Endodermal cell (in vitro differentiated cells): ENCODE data around the gene CMSS1. TPM values are rescaled to one million over a fixed set of nuclear protein-coding genes. Genes with fewer than 3 reads are reported as not detected.

Source experiments
- DNase-seq: peaks from one replicate; pipeline ENCODE4 v3.0.0-alpha.2; 2017
- H3K27ac ChIP-seq: 2 replicates; pipeline ENCODE4 v1.5.1; 2013; ENCODE audit warnings: mild to moderate bottlenecking, low read depth, low read length, moderate library complexity
- H3K27me3 ChIP-seq: 2 replicates; pipeline ENCODE4 v1.6.1; 2013; ENCODE audit warnings: mild to moderate bottlenecking, low read length, moderate library complexity; ENCODE audit not compliant: insufficient read depth, control insufficient read depth, poor library complexity, severe bottlenecking
- H3K36me3 ChIP-seq: 2 replicates; pipeline ENCODE4 v1.7.0; 2013; ENCODE audit warnings: mild to moderate bottlenecking, low read length, moderate library complexity; ENCODE audit not compliant: control insufficient read depth, insufficient read depth
- H3K4me1 ChIP-seq: one replicate; pipeline ENCODE4 v1.7.0; 2013; ENCODE audit warnings: low read length; ENCODE audit not compliant: control insufficient read depth, insufficient read depth
- H3K4me3 ChIP-seq: 2 replicates; pipeline ENCODE4 v1.5.1; 2013; ENCODE audit warnings: mild to moderate bottlenecking, low read length, moderate library complexity
- H3K9ac ChIP-seq: 2 replicates; pipeline ENCODE4 v1.6.1; 2013; ENCODE audit warnings: mild to moderate bottlenecking, low read length, moderate library complexity; ENCODE audit not compliant: poor library complexity, severe bottlenecking; ENCODE audit errors: extremely low read depth
- H3K9me3 ChIP-seq: 2 replicates; pipeline ENCODE4 v1.6.1; 2013; ENCODE audit warnings: mild to moderate bottlenecking, low read length, moderate library complexity; ENCODE audit not compliant: control insufficient read depth
- H3K27ac Mint-ChIP-seq: 2 replicates; pipeline ENCODE4 v1.8.0; 2020; ENCODE audit warnings: mixed read lengths
- H3K27me3 Mint-ChIP-seq: 2 replicates; pipeline ENCODE4 v1.8.0; 2021; ENCODE audit warnings: mild to moderate bottlenecking, mixed read lengths; ENCODE audit not compliant: insufficient read depth
- H3K36me3 Mint-ChIP-seq: 2 replicates; pipeline ENCODE4 v1.8.0; 2020; ENCODE audit warnings: low read depth, mixed read lengths
- H3K4me1 Mint-ChIP-seq: 2 replicates; pipeline ENCODE4 v1.8.0; 2020; ENCODE audit warnings: mixed read lengths
- H3K4me3 Mint-ChIP-seq: 2 replicates; pipeline ENCODE4 v1.8.0; 2020; ENCODE audit warnings: mild to moderate bottlenecking, moderate library complexity, mixed read lengths
- H3K9me3 Mint-ChIP-seq: 2 replicates; pipeline ENCODE4 v1.8.0; 2020; ENCODE audit warnings: mild to moderate bottlenecking, mixed read lengths
- CTCF ChIP-seq: fragments of 200-600 bp; sonication (generic); conservative IDR thresholded peaks from 2 replicates; pipeline ENCODE4 v1.5.0; 2021; ENCODE audit warnings: antibody characterized with exemption, mild to moderate bottlenecking
- WGBS, 2 experiments: methylation state at CpG; one replicate each; pipeline versions ENCODE4 v1.1.5 to v1.1.7; 2013; ENCODE audit warnings: missing lambda C conversion rate in 2 of 2, mixed read lengths in 1 of 2; ENCODE audit not compliant: insufficient coverage in 1 of 2, insufficient read length in 1 of 2; 5-methylcytosine and 5-hydroxymethylcytosine counted together
- total RNA-seq, 2 donors: library from RNA; stranded (reverse); fragmentation: NEBNext Ultra II Directional in 1 of 2; extraction: Animal tissue kit (Norgen Biotek cat#: 25700) in 1 of 2; gene quantifications; 2 replicates in 1 of 2; 3 replicates in 1 of 2; pipeline ENCODE4 v1.2.1, GENCODE V29; 2021

CMSS1 gene
- total RNA-seq, 2 donors from 2014 or later, result 48.5 to 50.8 TPM

GRCh38 chr3:99883138-99883461, 65.4 kb downstream of the CMSS1 start:
- no peak overlapping the region for H3K27ac Mint-ChIP-seq
- Histone ChIP-seq H3K9me3 (no peaks in the 10 kb centered on the region), H3K9ac (no peak overlapping the region), H3K27me3 (no peaks in the 10 kb centered on the region), H3K27ac (no peak overlapping the region), H3K4me1 (no peaks in the 10 kb centered on the region), H3K4me3 (no peak overlapping the region), H3K36me3 (no peaks in the 10 kb centered on the region)
- no peak overlapping the region for H3K4me3 Mint-ChIP-seq
- no peaks in the 10 kb centered on the region for H3K36me3 Mint-ChIP-seq
- DNase-seq, result no peak
- 93% methylated on average over 2 of the region's 2 CpGs; no CpG with 5 or more reads in 1 of the 2 experiments for WGBS, 2 experiments
- no peak for TF ChIP-seq CTCF
- H3K4me1 Mint-ChIP-seq, result peaks cover 18% of the 10 kb centered on the region
- peaks cover 10% of the 10 kb centered on the region for H3K27me3 Mint-ChIP-seq
- no peaks in the 10 kb centered on the region for H3K9me3 Mint-ChIP-seq

DNA sequence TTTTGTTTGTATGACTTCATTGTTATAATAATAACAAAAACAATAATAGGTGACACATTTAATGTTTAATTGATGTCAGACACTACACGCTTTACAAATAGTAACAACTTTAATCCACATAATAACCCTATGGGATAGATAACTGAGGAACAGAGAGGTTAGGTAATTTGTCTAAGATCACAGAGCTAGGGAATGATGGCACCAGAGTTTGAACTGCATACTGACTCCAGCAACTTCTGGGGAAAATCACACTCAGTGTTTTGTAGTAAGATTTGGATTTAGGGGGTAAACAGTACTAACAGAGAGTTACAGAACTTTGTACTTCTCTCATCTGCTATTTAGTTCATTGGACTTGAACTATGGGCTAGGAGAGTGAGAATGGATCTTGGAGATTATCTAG, 66.0 kb downstream of the CMSS1 start:
- no peak overlapping the region for H3K4me3 ChIP-seq
- no peak overlapping the region for H3K9ac ChIP-seq
- no peaks in the 10 kb centered on the region for H3K36me3 Mint-ChIP-seq
- no peaks in the 10 kb centered on the region for H3K9me3 Mint-ChIP-seq
- no peaks in the 10 kb centered on the region for H3K4me1 ChIP-seq
- H3K4me3 Mint-ChIP-seq, result no peak overlapping the region
- H3K27ac ChIP-seq, result no peak overlapping the region
- H3K36me3 ChIP-seq, result no peaks in the 10 kb centered on the region
- no peak for TF ChIP-seq CTCF
- H3K27me3 Mint-ChIP-seq, result peaks cover 4% of the 10 kb centered on the region
- no peak for DNase-seq
- H3K9me3 ChIP-seq, result no peaks in the 10 kb centered on the region
- no peak overlapping the region for H3K27ac Mint-ChIP-seq
- no peaks in the 10 kb centered on the region for H3K27me3 ChIP-seq
- peaks cover 16% of the 10 kb centered on the region for H3K4me1 Mint-ChIP-seq
- no CpG with 5 or more reads among the region's 1 CpG for WGBS, 2 experiments

DNA sequence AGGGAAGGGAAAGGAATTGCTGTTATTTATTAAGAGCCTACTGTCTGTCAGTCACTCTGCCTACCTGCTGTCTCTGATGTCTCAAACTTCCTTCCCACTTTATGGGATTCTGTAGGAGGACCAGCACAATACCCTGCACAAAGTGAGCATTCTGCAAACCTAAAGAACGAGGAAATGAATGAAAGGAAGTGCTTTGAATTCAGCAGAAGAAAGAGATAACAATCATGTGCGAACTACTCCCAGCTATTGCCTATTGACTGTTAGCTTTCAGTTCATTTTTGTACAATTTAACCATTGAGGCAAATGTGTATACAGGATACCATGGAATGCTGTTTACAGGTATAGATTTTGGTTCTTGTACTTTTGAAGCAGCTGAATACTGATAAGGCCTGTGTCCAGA, 66.8 kb downstream of the CMSS1 start:
- Histone ChIP-seq H3K27me3 (no peaks in the 10 kb centered on the region), H3K4me3 (no peak overlapping the region), H3K27ac (no peak overlapping the region), H3K9me3 (no peaks in the 10 kb centered on the region), H3K36me3 (no peaks in the 10 kb centered on the region), H3K4me1 (no peaks in the 10 kb centered on the region), H3K9ac (no peak overlapping the region)
- no peak overlapping the region for H3K27ac Mint-ChIP-seq
- H3K4me1 Mint-ChIP-seq, result peaks cover 16% of the 10 kb centered on the region
- DNase-seq, result no peak
- H3K36me3 Mint-ChIP-seq, result no peaks in the 10 kb centered on the region
- no peaks in the 10 kb centered on the region for H3K9me3 Mint-ChIP-seq
- no peak overlapping the region for H3K4me3 Mint-ChIP-seq
- WGBS, 2 experiments, result 66 to 67% methylated on average over 2 of the region's 2 CpGs
- H3K27me3 Mint-ChIP-seq, result no peaks in the 10 kb centered on the region
- no peak for TF ChIP-seq CTCF
